H1 (cell line): ENCODE results near the gene NADK2. TPM values are rescaled to one million over a fixed set of nuclear protein-coding genes. Genes with fewer than 3 reads are reported as not detected.

Source experiments
- BACH1 ChIP-seq: IDR thresholded peaks from 2 replicates; pipeline ENCODE4 v1.6.1; 2012; ENCODE audit warnings: low read length, improper control_type of control experiment
- BCL11A ChIP-seq, 2 experiments: IDR thresholded peaks; one replicate each; pipeline ENCODE4 v1.6.1; 2011; ENCODE audit warnings: low read depth in 2 of 2, low read length in 2 of 2, mild to moderate bottlenecking in 2 of 2
- EP300 ChIP-seq, 2 experiments: IDR thresholded peaks; 1 replicate in 1 of 2; 2 replicates in 1 of 2; pipeline ENCODE4 v1.6.1; 2011 to 2012; ENCODE audit warnings: low read depth in 2 of 2, low read length in 2 of 2, mild to moderate bottlenecking in 2 of 2, borderline replicate concordance in 1 of 2, inconsistent platforms in 1 of 2, moderate library complexity in 1 of 2
- EZH2 ChIP-seq: fragments of 200-600 bp; sonication (generic); IDR thresholded peaks from 2 replicates; pipeline ENCODE4 v1.7.1; 2012; ENCODE audit warnings: low read depth, mild to moderate bottlenecking, moderate library complexity, low read length, inconsistent platforms; ENCODE audit not compliant: severe bottlenecking
- GABPA ChIP-seq: IDR thresholded peaks from 2 replicates; pipeline ENCODE4 v1.6.1; 2011; ENCODE audit warnings: mild to moderate bottlenecking, low read length, moderate library complexity, borderline replicate concordance; ENCODE audit not compliant: insufficient read depth
- MAX ChIP-seq: IDR thresholded peaks from 2 replicates; pipeline ENCODE4 v1.6.1; 2012; ENCODE audit warnings: inconsistent platforms
- POLR2AphosphoS5 ChIP-seq: IDR thresholded peaks from 2 replicates; pipeline ENCODE4 v1.6.1; 2011; ENCODE audit warnings: low read depth, low read length
- polyA plus RNA-seq, 7 experiments: library from polyadenylated mRNA; depleted of rRNA in 3 of 7; stranded (reverse) in 5 of 7; unstranded in 2 of 7; fragments of >200 nt in 5 of 7; fragments of 200-250 nt in 2 of 7; gene quantifications; 1 replicate in 5 of 7; 2 replicates in 1 of 7; 4 replicates in 1 of 7; pipeline versions ENCODE4 v1.2.1 to v1.2.3, GENCODE V29; 2011 to 2013; ENCODE audit warnings: missing spikeins in 2 of 7, mixed read lengths in 2 of 7
- total RNA-seq: library from RNA; stranded (reverse); fragmentation: NEBNext Ultra II Directional; extraction: Animal tissue kit (Norgen Biotek cat#: 25700); gene quantifications from 2 replicates; pipeline ENCODE4 v1.2.1, GENCODE V29; 2021

The NADK2 gene
- total and polyA plus RNA-seq, 2 of the 8 experiments (the other 6 are each of a cell fraction or from before 2014, with no cell fraction given), result 3.4 to 16.1 TPM

- TF ChIP-seq BACH1 (no peak), EP300 (IDR thresholded peaks at IDR 0.05; ENCODE audit: borderline replicate concordance in 1 of 2, low read depth in 2 of 2, low read length in 2 of 2) (no peak), GABPA (no peak), BCL11A (IDR thresholded peaks at IDR 0.05; ENCODE audit: low read depth in 2 of 2, low read length in 2 of 2) (no peak), MAX (no peak), EZH2 (no peak), POLR2AphosphoS5 (no peak)
Measured at GRCh38 chr5:36264202-36264760, 22.6 kb upstream of the NADK2 start (continued).
